GM06990 (cell line): ENCODE data around the gene NRIP3.

Source experiments
- DNase-seq: peaks from one replicate; pipeline ENCODE4 v3.0.0-alpha.2; 2011; ENCODE audit not compliant: insufficient read length; ENCODE audit errors: extremely low read depth
- H3K27me3 ChIP-seq: replicated peaks from 2 replicates; pipeline ENCODE4 v1.6.0; 2011; ENCODE audit warnings: low read length; ENCODE audit not compliant: control insufficient read depth, insufficient read depth
- H3K36me3 ChIP-seq: 2 replicates; pipeline ENCODE4 v1.5.1; 2011; ENCODE audit warnings: low read length; ENCODE audit not compliant: control insufficient read depth, insufficient read depth
- H3K4me3 ChIP-seq: replicated peaks from 2 replicates; pipeline ENCODE4 v1.5.1; 2011; ENCODE audit warnings: low read depth, mild to moderate bottlenecking, control low read depth, low read length
- TF ChIP-seq, protein P1 (sequence below): IDR thresholded peaks from 2 replicates; pipeline ENCODE4 v1.5.1; 2011; ENCODE audit warnings: low read length, control low read depth, mild to moderate bottlenecking, inconsistent platforms; ENCODE audit not compliant: insufficient read depth, poor library complexity, severe bottlenecking

NRIP3 gene

DNA sequence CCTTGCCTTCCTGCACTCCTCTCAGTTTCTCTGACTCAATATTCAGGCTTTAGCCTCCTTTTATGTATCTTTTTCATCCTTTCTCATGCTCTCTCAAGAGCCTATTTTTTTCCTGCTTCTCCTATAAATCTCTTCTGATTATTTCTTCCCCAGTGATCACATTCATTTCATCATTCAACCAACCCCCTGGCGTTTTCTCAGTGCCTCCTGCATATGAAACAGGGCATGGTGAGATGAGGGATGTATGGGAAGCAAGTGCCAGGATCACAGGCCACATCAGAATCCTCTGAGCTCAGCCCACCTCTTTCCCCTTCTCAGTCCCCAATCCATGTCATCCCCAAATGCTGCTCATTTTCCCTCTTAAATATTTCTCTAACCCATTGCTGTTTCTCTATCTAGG is 38.7 kb upstream of the NRIP3 start:
- TF ChIP-seq, protein P1, sequence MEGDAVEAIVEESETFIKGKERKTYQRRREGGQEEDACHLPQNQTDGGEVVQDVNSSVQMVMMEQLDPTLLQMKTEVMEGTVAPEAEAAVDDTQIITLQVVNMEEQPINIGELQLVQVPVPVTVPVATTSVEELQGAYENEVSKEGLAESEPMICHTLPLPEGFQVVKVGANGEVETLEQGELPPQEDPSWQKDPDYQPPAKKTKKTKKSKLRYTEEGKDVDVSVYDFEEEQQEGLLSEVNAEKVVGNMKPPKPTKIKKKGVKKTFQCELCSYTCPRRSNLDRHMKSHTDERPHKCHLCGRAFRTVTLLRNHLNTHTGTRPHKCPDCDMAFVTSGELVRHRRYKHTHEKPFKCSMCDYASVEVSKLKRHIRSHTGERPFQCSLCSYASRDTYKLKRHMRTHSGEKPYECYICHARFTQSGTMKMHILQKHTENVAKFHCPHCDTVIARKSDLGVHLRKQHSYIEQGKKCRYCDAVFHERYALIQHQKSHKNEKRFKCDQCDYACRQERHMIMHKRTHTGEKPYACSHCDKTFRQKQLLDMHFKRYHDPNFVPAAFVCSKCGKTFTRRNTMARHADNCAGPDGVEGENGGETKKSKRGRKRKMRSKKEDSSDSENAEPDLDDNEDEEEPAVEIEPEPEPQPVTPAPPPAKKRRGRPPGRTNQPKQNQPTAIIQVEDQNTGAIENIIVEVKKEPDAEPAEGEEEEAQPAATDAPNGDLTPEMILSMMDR = no peak
- no peak for DNase-seq

DNA sequence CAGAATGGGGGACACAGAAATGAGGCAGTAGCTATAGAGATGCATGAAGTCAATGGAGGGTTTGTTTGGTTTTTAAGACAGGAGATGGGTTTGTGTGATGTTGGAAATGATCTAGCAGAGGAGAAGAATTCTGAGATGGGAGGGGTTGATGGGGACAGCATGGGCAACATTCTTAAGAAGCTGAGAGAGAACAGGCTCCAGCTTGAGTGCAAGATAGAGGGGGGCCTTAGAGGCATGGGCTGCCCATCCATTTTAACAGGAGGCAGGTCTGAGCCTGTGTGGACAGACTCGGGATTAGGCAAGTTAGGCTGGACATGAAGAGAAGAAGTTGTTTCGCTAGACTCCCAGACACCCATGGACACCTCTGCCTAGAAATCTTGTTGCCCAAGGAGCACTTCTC is 37.9 kb upstream of the NRIP3 start:
- Histone ChIP-seq H3K27me3 (no peaks in the 10 kb centered on the region), H3K4me3 (no peak overlapping the region), H3K36me3 (no peaks in the 10 kb centered on the region)
- TF ChIP-seq, protein P1 = no peak
- no peak for DNase-seq

More for the DNA sequence above, 38.7 kb upstream of the NRIP3 start:
- Histone ChIP-seq H3K36me3 (no peaks in the 10 kb centered on the region), H3K27me3 (no peaks in the 10 kb centered on the region), H3K4me3 (no peak overlapping the region)

- no peak overlapping the region for H3K4me3 ChIP-seq
- H3K36me3 ChIP-seq = no peaks in the 10 kb centered on the region
- H3K27me3 ChIP-seq = no peaks in the 10 kb centered on the region
- TF ChIP-seq, protein P1 = no peak
- no peak for DNase-seq
Observed at GRCh38 chr11:9040410-9040809, 36.6 kb upstream of the NRIP3 start.

GRCh38 chr11:9039863-9040262 is 36.1 kb upstream of the NRIP3 start:
- Histone ChIP-seq H3K27me3 (no peaks in the 10 kb centered on the region), H3K4me3 (no peak overlapping the region), H3K36me3 (no peaks in the 10 kb centered on the region)
- DNase-seq = no peak
- TF ChIP-seq, protein P1 = no peak

- Histone ChIP-seq H3K27me3 (no peaks in the 10 kb centered on the region; the same call in 1 of the 2 replicates), H3K4me3 (no peak overlapping the region), H3K36me3 (no peaks in the 10 kb centered on the region)
- DNase-seq = peak; percentile 27
- TF ChIP-seq, protein P1 = no peak
Observed at GRCh38 chr11:9039198-9039597, 35.4 kb upstream of the NRIP3 start.

- no peaks in the 10 kb centered on the region for H3K36me3 ChIP-seq
- DNase-seq = no peak
- H3K27me3 ChIP-seq = no peaks in the 10 kb centered on the region; the same call in 1 of the 2 replicates
- H3K4me3 ChIP-seq = no peak overlapping the region
- TF ChIP-seq, protein P1 = no peak
Observed at GRCh38 chr11:9038541-9038940, 34.7 kb upstream of the NRIP3 start.
